CD4-positive, alpha-beta T cell treated with Interleukin-15 for 1 hour (primary cell): ENCODE data around the gene MED29.
A peak's percentile ranks its signal among the peaks of the same experiment; 100 is the strongest.

Experiments
- DNase-seq: peaks from one replicate; pipeline ENCODE4 v3.0.0-alpha.2; 2020

Gene MED29

DNA sequence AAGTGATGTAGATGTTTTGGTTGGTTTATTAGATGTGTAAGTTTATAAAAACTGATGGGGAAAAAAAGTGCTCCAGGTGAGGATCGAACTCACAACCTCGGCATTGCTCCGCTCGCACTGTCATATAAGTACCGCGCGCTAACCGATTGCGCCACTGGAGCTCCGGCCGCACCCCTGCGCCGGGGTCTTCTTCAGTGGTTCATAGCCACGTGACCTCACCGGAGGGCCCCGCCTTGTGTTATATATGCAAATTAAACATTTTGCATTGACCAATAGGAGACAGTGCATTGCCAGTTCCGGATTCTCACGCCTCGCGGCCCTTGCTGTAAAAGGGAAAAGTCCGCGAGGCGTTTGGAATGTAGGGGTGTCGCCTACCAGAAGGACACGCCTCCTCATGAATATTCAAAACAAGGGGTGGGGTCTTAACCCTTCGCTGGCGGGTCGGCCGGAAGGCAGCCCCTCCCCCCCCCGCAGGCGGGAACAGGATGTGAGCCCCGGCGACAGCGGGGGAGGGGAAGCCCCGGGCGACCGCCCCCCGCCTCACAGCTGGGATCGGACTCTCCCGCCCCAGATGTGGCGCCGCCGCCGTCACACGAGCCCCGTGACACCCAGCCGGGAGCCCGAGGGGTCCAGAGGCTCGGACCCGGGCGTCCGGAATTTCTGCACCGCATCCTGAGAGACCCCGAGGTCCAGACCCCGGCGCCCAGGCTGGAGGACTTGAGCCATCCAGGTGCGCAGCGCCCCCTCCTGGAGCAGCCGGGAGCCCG is 21.1 kb downstream of the MED29 start, which contains the start of gene PLEKHG2:
TSS of gene PLEKHG2 (plus strand) at position 570 of the 767 bp plus-strand sequence. CDS start 1,418 bp downstream, outside the sequence.
- peak; percentile 99 for DNase-seq

DNA sequence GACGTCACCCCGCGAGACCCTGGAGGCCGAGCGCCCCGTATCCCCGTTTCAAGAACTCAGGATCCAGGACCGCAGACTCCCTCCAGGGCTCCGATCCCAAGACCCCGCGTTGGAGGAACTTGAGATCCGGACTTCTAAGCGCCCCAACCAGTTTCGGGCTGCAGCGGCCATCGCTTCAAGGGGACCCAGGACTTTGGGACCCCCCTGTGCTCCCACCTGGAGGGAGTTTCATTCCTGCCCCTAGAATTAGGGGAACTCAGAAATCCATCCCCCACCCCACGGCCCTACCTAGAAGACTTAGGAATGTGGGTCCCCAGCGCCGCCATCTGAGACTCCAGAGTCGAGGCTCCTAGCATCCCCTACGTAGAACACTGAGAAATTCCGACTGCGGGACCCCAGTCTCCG is 21.7 kb downstream of the MED29 start:
- DNase-seq = no peak

DNA sequence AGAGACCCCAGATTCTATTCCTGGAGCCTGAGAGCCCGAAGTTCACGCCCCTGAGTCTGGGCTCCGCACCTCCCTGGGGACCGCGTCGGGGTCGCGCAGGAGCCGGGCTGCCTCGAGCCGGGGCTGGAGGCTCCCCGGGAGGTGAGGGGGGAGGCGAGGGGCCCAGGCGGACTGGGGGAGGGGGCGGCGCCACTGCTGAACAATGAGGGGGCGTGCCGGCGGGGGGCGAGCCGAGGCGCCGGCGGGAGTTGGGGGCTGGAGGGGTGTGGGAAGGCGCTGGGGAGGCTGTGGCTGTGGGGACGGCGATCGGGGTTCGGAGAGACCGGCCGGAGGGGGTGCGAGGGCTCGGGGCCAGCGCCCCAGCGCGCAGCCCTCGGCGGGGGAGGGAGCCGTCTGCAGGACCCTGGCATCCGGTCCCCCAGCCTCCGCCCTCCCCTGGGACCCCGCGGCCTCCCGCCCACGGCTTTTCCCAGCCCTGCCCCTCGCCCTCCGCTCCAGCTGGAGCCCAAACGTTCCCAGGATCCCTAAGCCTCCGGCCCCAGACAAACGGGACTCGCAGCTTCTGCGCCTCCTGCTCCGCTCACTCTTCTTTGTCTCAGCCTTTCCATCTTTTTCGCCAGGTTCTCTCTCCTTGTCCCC is 22.2 kb downstream of the MED29 start:
- DNase-seq = peak; percentile 46

DNA sequence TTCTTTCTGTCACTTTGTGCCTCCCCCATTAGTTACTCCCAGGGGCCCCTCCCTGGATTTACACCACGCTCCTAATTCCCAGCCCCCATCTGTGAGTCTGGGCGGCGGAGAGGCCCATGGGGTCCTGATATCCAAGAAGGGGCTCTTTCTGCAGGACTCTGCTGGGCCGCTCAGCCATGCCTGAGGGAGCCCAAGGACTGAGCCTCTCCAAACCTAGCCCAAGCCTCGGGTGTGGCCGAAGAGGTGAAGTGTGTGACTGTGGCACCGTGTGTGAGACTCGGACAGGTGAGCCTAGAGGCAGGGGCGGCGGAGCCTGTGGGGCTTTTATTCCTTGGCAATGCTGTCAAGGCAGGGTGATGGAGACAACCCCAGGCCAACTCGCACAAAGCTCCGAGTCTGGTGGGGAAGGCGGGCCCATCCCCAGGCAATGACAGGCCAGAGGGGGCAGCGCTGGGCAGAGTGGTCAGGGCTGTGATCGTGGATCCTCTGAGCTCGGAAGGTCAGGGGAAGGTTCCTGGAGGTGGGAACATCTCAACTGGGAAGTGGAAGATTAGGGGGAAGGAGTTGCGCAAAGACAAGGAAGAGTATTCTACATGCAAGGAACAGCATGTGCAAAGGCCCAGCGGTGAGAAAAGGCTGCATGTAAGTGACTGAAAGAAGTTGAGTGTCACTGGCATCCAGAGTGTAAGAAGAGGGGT is 22.9 kb downstream of the MED29 start:
- no peak for DNase-seq

DNA sequence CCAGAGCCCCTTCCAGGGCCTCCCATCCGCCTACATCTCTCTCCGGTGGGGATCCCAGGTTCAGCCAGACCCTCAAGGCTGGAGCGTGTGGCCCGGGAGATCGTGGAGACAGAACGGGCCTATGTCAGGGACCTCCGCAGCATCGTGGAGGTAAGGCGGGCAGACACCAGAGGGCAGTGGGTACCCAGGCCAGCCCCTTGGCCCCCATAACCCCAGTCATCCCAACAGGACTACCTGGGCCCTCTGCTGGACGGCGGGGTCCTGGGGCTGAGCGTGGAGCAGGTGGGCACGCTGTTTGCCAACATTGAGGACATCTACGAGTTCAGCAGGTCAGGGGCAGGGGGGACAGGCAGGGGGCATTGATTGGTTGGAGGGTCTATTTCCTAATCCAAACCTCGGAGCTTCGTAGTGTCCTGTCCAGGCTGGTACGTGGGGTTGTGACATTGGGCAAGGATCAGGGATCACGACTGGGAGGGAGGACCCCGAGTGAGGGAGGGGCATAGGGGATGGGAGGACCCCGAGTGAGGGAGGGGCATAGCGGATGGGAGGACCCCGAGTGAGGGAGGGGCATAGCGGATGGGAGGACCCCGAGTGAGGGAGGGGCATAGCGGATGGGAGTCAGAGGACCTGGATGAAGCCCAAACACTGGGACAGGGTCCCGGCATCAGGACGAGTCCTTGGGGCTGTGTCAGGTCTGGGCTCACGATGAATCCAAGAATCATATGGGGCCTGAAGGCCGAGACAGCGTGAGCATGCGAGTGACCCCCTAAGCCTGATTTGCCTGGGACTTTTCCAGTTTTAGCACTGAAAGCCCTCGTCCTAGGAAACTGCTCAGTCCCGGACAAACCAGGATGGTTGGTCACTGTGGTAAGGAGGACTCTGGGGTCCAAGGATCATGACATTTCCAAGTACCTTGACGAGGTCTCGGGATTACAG is 24.2 kb downstream of the MED29 start:
- no peak for DNase-seq

DNA sequence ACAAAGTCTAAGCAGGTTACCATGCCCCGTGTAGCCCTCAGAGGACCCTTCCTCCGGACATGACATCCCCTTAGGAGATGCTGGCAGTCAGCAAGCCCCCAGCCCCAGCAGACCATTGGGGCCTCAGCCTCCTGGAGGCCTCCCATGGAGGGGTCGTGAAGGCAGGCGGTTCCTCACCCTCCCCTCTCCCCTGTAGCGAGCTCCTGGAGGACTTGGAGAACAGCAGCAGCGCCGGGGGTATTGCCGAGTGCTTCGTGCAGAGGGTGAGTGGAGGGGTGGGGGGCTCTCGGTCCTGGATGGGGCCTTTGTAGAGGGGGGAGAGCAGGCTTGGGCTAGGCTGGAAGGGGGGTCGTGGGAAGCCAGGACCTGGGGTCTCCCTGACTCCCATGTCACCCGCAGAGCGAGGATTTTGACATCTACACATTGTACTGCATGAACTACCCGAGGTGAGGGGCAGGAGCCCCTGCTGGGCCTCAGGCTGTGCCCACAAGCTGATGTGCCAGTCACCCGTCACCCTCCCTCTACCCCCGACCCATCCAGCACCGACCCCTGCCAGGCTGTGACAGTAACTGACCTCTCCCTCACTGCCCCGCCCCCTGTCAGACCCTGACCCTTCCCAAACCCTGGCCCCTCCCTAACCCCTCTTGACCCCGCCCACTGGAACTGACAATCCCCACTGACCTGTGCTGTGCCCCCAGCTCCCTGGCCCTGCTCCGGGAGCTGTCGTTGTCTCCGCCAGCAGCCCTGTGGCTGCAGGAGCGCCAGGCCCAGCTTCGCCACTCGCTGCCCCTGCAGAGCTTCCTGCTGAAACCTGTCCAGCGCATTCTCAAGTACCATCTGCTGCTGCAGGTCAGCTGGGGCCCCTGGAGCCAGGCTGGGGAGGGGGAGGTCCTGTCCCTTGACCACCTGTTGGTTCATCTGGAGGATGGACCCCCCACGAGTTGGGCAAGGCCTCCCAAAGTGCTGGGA is 25.3 kb downstream of the MED29 start:
- no peak for DNase-seq

DNA sequence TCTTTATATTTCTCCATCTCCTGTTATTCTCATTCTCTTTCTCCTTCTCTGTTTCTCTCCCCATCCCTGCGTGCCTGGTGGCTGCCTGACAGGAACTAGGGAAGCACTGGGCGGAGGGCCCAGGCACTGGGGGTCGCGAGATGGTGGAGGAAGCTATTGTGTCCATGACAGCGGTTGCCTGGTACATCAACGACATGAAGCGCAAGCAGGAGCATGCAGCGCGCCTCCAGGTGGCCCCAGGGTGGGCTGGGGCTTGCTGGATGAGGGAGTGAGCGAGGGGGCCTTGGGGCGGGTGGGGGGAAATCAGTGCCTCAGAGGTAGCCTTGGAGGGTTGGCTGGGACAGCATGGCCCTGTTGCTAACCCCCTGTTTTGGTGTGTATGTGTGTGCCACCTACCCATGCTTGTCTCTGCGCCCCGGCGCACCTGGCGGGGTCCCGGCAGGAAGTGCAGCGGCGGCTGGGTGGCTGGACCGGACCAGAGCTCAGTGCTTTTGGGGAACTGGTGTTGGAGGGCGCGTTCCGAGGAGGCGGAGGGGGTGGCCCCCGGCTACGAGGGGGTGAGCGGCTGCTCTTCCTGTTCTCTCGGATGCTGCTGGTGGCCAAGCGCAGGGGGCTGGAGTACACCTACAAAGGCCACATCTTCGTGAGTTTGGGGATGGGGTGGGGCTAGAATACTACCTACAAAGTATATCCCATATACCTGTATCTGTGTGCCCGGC is 26.4 kb downstream of the MED29 start:
- DNase-seq = no peak

DNA sequence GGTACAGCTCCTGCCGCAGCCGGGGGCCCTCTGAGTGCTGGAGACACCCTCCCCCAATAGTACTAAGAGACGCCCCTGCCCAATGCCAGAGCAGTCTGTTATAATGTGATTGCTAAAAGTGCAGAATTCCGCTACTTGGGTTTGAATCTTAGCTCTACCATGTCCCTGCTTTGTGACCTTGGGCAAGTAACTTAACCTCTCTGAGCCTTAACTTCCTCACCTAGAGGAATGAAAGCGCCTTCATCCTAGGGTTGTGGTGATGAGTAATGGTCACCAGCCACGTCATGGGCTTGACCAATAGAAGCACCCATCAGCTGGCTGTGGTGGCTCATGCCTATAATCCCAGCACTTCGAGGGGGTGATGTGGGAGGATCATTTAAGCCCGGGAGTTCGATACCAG is 27.8 kb downstream of the MED29 start:
- DNase-seq = no peak

DNA sequence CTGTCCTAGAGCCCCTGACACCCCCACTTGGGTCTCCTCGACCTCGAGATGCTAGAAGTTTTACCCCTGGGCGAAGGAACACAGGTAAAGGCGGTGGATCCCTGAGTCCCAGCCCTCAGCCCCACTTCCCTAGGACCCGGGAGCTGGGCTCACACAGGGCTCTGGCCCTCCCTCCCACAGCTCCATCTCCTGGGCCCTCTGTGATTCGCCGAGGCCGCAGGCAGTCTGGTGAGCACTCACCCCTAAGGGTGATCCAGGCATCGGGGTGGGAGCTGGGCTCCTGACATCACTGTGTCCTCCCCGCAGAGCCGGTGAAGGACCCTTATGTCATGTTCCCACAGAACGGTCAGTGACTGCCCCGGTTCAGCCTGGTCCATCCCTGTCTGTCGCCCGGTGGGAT is 29.6 kb downstream of the MED29 start:
- no peak for DNase-seq

DNA sequence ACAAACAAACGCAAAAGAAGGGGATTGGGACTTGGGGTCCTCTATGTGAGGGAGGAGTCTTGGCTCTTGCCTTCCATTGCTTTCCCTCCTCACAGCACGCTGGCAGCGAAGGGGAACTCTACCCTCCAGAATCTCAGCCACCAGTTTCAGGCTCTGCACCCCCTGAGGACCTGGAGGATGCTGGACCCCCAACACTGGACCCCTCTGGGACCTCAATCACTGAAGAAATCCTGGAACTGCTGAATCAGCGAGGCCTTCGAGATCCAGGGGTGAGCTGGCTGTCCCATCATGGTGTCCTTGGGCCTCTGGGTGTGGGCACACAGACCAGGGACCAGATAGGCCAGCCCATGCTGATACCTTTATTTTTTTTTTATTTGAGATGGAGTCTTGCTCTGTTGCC is 30.8 kb downstream of the MED29 start:
- DNase-seq = no peak

DNA sequence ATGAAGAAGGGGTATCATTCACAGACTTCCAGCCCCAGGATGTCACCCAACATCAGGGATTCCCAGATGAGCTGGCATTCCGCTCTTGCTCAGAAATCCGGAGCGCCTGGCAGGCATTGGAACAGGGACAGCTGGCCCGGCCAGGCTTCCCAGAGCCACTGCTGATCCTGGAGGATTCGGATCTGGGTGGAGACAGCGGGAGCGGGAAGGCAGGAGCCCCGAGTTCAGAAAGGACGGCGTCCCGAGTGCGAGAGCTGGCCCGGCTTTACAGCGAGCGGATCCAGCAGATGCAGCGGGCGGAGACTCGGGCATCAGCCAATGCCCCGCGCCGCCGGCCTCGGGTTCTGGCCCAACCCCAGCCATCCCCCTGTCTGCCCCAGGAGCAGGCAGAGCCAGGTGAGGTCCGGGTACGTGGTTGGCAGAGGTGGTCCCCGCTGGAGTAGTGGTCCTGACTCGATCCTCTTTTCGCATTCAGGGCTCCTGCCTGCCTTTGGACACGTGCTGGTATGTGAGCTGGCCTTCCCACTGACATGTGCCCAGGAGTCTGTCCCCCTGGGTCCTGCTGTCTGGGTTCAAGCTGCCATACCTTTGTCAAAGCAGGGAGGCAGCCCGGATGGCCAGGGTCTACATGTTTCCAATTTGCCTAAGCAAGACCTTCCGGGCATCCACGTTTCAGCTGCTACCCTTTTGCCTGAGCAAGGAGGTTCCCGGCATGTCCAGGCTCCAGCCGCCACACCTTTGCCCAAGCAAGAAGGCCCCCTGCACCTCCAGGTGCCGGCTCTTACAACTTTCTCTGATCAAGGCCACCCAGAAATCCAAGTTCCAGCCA is 32.3 kb downstream of the MED29 start:
- DNase-seq = no peak

DNA sequence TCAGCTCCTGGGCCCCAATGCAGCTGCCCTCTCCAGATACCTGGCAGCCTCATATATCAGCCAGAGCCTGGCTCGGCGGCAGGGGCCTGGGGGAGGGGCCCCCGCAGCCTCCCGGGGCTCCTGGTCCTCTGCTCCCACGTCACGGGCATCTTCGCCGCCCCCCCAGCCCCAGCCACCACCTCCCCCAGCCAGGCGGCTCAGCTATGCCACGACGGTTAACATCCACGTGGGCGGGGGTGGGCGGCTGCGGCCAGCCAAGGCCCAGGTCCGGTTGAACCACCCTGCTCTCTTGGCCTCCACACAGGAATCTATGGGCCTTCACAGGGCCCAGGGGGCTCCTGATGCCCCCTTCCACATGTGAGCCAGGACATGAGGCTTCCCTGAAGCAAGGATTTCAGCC is 33.8 kb downstream of the MED29 start:
- no peak for DNase-seq

DNA sequence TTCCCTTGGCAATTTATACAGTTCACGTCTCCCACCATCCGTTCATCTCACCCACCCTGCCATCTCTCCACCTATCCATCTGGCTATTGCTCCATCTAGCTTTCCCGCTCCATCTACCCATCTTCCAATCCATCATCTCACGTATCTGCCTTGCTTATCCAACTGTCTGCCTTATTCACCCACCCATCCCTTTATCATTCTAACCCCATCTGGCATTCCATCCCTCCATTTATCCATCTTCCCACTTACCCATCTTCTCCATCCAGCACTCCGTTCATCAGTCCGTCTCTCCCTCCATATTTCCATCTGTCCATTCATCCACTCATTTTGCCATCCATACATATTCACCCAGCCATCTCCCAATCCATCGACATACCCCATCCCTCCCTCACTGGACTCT is 34.6 kb downstream of the MED29 start:
- DNase-seq = no peak

DNA sequence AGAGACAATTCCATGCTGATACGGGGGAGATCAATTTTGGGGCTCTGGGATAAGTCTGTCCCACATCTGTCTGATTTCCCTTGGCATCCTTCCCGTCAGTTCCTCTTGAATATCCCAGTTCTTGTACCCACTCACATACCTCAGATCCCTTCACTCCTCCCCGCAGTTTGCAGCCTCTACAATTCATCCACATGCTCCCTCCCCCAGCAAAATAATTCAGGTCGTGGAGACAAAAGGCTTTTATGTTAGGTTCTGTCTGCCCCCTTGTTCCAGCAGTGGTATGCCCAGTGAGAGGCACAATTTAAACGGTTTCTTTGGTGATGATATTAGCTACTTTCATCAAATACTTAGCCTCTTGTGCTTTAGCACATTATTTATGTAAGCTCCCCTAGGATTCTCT is 35.0 kb downstream of the MED29 start:
- no peak for DNase-seq

DNA sequence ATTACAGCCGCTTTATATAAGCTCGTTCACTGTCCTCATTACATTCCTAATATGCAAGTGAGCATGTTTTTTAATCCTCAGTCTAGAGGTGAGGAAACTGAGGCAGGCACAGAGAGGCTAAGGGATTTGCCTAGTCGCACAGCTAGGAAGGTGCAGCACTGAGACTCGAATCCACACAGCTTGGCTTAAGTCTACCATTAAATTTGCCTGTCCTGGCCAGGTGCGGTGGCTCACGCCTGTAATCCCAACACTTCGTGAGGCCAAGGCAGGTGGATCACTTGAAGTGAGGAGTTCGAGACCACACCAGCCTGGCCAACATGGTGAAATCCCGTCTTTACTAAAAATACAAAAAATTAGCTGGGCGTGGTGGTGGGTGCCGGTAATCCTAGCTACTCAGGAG is 36.5 kb downstream of the MED29 start:
- no peak for DNase-seq

DNA sequence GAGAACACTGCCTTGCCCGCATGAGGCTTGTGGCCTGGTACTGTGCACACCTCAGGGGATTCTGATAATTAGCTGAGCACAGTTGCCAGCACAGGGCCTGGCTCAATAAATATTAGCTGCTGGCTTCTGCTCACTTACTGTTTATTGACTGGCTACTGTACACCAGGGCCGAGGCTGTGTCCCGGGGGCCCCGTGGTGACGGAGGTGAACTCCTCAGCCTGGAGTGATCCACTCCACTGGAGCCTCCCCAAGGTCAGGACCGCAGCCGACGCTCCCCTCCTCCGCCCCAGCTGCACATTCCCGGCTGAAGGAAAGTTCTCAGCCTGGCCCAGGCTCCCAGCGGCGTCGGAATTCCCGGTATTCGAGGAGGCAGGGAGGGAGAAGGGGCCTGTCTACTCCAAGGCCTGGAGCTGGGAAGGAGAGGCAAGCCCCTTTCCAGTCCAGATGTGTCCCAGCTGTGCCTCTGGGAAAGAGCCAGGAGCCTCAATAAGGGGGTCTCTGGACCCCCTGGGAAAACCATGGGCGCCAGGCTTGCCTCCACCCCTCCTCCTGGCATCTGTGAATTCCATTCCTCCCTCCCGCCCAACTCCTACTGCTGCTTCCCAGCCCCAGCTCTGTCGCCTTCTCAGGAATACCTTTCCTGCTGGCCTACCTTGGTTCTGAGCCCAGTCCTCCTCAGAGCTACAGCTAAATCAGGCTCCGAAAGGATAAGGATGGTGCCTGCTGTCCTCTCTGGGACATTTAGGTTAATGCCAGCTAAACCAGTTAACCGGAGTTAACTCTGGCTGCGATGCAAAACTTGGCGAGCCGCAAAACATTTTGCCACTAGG is 37.3 kb downstream of the MED29 start:
- DNase-seq = no peak

DNA sequence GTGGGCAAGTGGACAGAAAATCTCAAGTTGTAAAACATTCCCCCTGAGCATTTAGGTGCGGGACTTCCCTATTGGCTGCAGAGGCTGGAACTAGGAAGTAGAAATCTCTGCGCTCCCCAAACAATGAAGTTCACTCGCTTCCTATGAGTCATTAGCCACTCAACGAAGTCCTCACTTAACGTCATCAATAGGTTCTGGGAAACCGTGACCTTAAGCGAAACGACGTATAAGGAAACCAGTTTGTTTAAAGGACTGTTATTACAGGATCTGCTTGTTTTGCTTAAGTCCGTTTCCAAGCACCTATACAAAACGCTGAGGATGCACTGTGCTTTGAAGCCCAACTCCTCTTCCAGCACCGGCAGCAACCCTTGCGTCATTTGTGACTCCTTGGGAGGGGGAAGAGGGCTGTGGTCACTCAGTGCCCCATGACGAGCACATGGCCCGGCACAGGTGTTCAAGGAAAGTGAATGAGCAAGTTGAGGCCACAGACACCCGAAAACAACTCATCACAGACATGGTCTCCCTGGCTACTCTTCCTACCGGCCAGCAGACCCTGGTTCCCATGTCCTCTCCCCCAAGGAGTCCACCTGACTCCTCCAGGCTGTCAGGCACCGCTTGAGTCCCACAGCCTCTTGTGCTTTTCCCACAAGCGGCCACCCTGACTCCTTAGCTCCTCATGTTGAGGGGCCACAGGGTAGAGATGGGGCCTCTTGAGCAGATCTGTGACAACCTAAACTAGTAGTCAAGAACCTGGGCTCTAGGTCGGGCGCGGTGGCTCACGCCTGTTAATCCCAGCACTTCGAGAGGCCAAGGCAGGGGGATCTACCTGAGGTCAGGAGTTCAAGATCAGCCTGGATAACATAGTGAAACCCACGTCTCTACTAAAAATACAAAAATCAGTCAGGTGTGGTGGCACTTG is 39.8 kb downstream of the MED29 start:
- peak; percentile 89 for DNase-seq

DNA sequence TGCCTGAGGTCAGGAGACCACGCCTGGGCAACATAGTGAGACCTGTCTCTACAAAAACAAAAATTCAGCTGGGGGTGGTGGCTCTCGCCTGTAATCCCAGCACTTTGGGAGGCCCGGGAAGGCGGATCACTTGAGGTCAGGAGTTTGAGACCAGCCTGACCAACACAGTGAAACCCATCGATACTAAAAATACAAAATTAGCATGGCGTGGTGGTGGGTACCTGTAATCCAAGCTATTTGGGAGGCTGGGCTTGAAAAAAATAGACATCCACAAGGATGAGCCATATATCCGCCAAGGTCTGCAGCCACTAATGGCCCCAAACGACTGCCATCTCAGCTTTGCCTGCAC is 41.5 kb downstream of the MED29 start:
- DNase-seq = no peak
